ENCODE data around the gene AXL.

- TF ChIP-seq POLR2A (IDR thresholded peaks at IDR 0.05) = no peak
- no peak for TF ChIP-seq CTCF (IDR thresholded peaks at IDR 0.05 in 8 of 11, conservative IDR thresholded peaks at IDR 0.05 in 3 of 11)
These were observed 85.9 kb downstream of the AXL start for GRCh38 chr19:41304706-41305483.
